ENCODE data around the gene PDIA6.

The PDIA6 gene

DNA sequence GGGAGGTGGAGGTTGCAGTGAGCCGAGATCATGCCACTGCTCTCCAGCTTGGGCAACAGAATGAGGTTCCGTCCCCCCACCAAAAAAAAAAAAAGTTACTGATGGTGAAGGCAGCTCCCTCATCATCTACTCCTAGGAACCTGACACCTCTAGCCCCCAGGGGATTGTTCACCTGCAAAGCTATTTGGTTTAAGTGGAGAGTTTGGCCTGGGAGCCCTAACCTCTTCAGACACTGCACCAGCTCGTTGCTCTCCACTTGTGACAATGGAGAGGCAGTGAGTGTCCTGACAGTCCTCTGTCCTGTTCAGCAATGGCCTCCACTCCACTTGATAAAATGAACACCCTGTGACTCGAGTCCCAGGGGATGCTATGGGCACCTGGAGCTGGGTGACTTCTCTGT, 47.7 kb downstream of the PDIA6 start:
- H3K79me2 ChIP-seq (ENCODE audit: insufficient read depth, low read length) = no peaks in the 10 kb centered on the region
- H3K36me3 ChIP-seq (ENCODE audit: low read length) = no peaks in the 10 kb centered on the region
- no peaks in the 10 kb centered on the region for H3K27me3 ChIP-seq (ENCODE audit: low read length)
- H3K27ac ChIP-seq (ENCODE audit: low read depth, low read length) = no peak overlapping the region
- H3K9me3 ChIP-seq (ENCODE audit: insufficient read depth, low read length) = no peaks in the 10 kb centered on the region
- no peak overlapping the region for H3K4me2 ChIP-seq (ENCODE audit: low read depth, low read length, poor library complexity, severe bottlenecking)
- no peak overlapping the region for H2AFZ ChIP-seq (ENCODE audit: low read depth, low read length, severe bottlenecking)
- H4K20me1 ChIP-seq (ENCODE audit: low read depth, low read length) = no peaks in the 10 kb centered on the region; the same call in 1 of the 2 replicates
- TF ChIP-seq EZH2phosphoT487 (conservative IDR thresholded peaks at IDR 0.05; ENCODE audit: low read length) = no peak
- TF ChIP-seq, protein P1, sequence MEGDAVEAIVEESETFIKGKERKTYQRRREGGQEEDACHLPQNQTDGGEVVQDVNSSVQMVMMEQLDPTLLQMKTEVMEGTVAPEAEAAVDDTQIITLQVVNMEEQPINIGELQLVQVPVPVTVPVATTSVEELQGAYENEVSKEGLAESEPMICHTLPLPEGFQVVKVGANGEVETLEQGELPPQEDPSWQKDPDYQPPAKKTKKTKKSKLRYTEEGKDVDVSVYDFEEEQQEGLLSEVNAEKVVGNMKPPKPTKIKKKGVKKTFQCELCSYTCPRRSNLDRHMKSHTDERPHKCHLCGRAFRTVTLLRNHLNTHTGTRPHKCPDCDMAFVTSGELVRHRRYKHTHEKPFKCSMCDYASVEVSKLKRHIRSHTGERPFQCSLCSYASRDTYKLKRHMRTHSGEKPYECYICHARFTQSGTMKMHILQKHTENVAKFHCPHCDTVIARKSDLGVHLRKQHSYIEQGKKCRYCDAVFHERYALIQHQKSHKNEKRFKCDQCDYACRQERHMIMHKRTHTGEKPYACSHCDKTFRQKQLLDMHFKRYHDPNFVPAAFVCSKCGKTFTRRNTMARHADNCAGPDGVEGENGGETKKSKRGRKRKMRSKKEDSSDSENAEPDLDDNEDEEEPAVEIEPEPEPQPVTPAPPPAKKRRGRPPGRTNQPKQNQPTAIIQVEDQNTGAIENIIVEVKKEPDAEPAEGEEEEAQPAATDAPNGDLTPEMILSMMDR (IDR thresholded peaks at IDR 0.05; ENCODE audit: insufficient read depth, low read length, poor library complexity, severe bottlenecking) = no peak
- peaks cover 4% of the 10 kb centered on the region; the same call in 1 of the 2 replicates for H3F3A ChIP-seq (ENCODE audit: insufficient read depth)
- no peaks in the 10 kb centered on the region for H3K9me2 ChIP-seq (replicated peaks; ENCODE audit: insufficient read depth, low read length)
- no peak overlapping the region for H3K9ac ChIP-seq (ENCODE audit: low read length)
- no peak overlapping the region for H3K4me3 ChIP-seq (ENCODE audit: insufficient read depth, low read length, poor library complexity, severe bottlenecking)

DNA sequence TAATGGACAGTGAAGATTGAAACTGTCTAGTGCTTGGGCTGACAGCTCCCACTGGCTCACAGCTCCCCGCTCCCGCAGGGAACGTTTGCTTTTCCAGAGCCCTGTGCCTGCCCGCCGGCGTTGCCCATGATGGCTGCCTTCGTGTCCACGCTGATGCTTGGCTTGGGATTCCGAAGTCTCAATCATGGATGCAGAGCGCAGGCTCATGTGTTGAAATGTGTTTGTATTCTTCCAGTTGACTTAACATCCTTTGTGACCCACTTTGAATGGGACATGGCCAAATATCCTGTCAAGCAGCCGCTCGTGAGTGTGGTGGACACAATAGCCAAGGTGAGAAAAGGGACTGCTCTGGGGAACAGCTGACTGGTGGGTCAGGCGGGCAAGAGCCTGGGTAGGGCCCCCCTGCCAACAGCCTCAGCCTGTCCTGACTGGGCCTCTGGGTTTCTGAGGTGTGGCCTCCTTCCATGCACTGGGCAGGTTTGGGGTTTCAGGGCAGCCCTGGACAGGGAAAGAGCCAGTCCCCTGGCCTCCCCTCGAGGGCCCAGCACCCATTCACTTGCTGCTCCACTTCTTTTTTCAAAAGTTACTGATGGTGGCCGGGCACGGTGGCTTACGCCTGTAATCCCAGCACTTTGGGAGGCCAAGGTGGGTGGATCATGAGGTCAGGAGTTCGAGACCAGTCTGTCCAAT, 48.3 kb downstream of the PDIA6 start:
- Histone ChIP-seq H2AFZ (ENCODE audit: low read depth, low read length, severe bottlenecking) (no peak overlapping the region), H3K9me2 (replicated peaks; ENCODE audit: insufficient read depth, low read length) (no peaks in the 10 kb centered on the region), H3K36me3 (ENCODE audit: low read length) (no peaks in the 10 kb centered on the region), H3K27me3 (ENCODE audit: low read length) (no peaks in the 10 kb centered on the region), H3F3A (ENCODE audit: insufficient read depth) (peaks cover 4% of the 10 kb centered on the region; the same call in 1 of the 2 replicates), H3K4me2 (ENCODE audit: low read depth, low read length, poor library complexity, severe bottlenecking) (no peak overlapping the region), H3K79me2 (ENCODE audit: insufficient read depth, low read length) (no peaks in the 10 kb centered on the region), H3K9me3 (ENCODE audit: insufficient read depth, low read length) (no peaks in the 10 kb centered on the region), H3K9ac (ENCODE audit: low read length) (no peak overlapping the region), H4K20me1 (ENCODE audit: low read depth, low read length) (no peaks in the 10 kb centered on the region; the same call in 1 of the 2 replicates), H3K27ac (ENCODE audit: low read depth, low read length) (no peak overlapping the region), H3K4me3 (ENCODE audit: insufficient read depth, low read length, poor library complexity, severe bottlenecking) (no peak overlapping the region)
- TF ChIP-seq, protein P1 (IDR thresholded peaks at IDR 0.05; ENCODE audit: insufficient read depth, low read length, poor library complexity, severe bottlenecking) = no peak
- no peak for TF ChIP-seq EZH2phosphoT487 (conservative IDR thresholded peaks at IDR 0.05; ENCODE audit: low read length)

DNA sequence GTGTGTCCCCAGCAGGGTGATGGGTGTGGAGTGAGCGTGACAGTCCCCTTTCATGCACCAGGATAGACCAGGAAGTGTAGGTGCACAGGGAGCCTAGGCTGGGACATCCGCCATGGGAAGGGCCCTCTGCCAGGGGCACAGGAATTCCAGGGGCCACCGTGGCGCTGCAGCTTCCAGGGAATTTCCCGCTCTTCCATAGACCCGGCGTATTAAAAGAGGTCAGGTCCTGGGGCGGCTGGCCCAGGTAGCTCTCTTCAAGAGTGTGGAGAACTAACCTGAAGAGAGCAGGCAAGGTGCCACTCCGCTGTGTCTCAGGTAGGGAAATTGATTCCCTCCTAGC, 49.2 kb downstream of the PDIA6 start:
- Histone ChIP-seq H3K9me3 (ENCODE audit: insufficient read depth, low read length) (no peaks in the 10 kb centered on the region), H3K36me3 (ENCODE audit: low read length) (no peaks in the 10 kb centered on the region), H3K27me3 (ENCODE audit: low read length) (no peaks in the 10 kb centered on the region), H4K20me1 (ENCODE audit: low read depth, low read length) (no peaks in the 10 kb centered on the region; the same call in 1 of the 2 replicates), H3F3A (ENCODE audit: insufficient read depth) (peaks cover 4% of the 10 kb centered on the region; the same call in 1 of the 2 replicates), H3K79me2 (ENCODE audit: insufficient read depth, low read length) (no peaks in the 10 kb centered on the region), H3K27ac (ENCODE audit: low read depth, low read length) (no peak overlapping the region), H3K4me3 (ENCODE audit: insufficient read depth, low read length, poor library complexity, severe bottlenecking) (no peak overlapping the region), H3K4me2 (ENCODE audit: low read depth, low read length, poor library complexity, severe bottlenecking) (no peak overlapping the region), H2AFZ (ENCODE audit: low read depth, low read length, severe bottlenecking) (no peak overlapping the region), H3K9me2 (replicated peaks; ENCODE audit: insufficient read depth, low read length) (no peaks in the 10 kb centered on the region), H3K9ac (ENCODE audit: low read length) (no peak overlapping the region)
- no peak for TF ChIP-seq EZH2phosphoT487 (conservative IDR thresholded peaks at IDR 0.05; ENCODE audit: low read length)
- TF ChIP-seq, protein P1 (IDR thresholded peaks at IDR 0.05; ENCODE audit: insufficient read depth, low read length, poor library complexity, severe bottlenecking) = no peak
